ENCODE measurements around the gene ADARB2. TPM values are rescaled to one million over a fixed set of nuclear protein-coding genes. Genes with fewer than 3 reads are reported as not detected.

The ADARB2 gene
- polyA plus RNA-seq, 3 donors: not detected

DNA sequence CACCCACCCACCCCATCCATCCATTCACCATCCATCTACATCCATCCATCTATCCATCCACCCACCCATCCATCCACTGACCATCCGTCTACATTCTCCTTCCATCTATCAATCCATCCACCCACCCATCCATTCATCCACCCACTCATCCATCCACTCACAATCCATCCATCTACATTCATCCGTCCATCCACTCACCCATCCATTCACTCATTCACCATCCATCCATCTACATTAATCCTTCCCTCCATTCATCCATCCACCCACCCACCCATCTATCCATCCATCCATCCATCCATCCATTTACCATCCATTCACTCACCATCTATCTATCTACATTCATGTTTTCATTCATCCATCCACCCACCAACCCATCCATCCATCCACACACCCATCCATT, 292.5 kb downstream of the ADARB2 start:
- Mint-ChIP-seq H3K27me3 (ENCODE audit: low read depth in 3 of 3) (peaks cover 0 to 2% (median 0%) of the 10 kb centered on the region in 3 donors), H3K9me3 (peaks cover 0 to 2% (median 0%) of the 10 kb centered on the region in 7 donors), H3K4me3 (no peak overlapping the region), H3K4me1 (no peaks in the 10 kb centered on the region), H3K36me3 (no peaks in the 10 kb centered on the region), H3K27ac (no peak overlapping the region)
- no peak for DNase-seq
- TF ChIP-seq, protein P1, sequence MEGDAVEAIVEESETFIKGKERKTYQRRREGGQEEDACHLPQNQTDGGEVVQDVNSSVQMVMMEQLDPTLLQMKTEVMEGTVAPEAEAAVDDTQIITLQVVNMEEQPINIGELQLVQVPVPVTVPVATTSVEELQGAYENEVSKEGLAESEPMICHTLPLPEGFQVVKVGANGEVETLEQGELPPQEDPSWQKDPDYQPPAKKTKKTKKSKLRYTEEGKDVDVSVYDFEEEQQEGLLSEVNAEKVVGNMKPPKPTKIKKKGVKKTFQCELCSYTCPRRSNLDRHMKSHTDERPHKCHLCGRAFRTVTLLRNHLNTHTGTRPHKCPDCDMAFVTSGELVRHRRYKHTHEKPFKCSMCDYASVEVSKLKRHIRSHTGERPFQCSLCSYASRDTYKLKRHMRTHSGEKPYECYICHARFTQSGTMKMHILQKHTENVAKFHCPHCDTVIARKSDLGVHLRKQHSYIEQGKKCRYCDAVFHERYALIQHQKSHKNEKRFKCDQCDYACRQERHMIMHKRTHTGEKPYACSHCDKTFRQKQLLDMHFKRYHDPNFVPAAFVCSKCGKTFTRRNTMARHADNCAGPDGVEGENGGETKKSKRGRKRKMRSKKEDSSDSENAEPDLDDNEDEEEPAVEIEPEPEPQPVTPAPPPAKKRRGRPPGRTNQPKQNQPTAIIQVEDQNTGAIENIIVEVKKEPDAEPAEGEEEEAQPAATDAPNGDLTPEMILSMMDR (IDR thresholded peaks at IDR 0.05): no peak
- peaks cover 0 to 3% of the 10 kb centered on the region in 2 donors for H3K9me3 ChIP-seq (replicated peaks in 1 of 2; ENCODE audit: control insufficient read depth in 1 of 2, insufficient read depth in 1 of 2, low read length in 2 of 2)
- no peaks in the 10 kb centered on the region for H3K79me2 ChIP-seq (ENCODE audit: insufficient read depth, low read length)
- no peak overlapping the region for H2AFZ ChIP-seq (ENCODE audit: insufficient read depth, low read depth, low read length, poor library complexity, severe bottlenecking)
- no peaks in the 10 kb centered on the region for H3K36me3 ChIP-seq (replicated peaks in 1 of 2; ENCODE audit: control insufficient read depth in 1 of 2, insufficient read depth in 2 of 2, low read length in 2 of 2)
- H3K9ac ChIP-seq (ENCODE audit: insufficient read depth, low read length, poor library complexity, severe bottlenecking): no peak overlapping the region
- H3K27me3 ChIP-seq (ENCODE audit: control insufficient read depth in 2 of 2, insufficient read depth in 2 of 2, low read length in 2 of 2): no peaks in the 10 kb centered on the region
- H3K4me3 ChIP-seq (replicated peaks in 1 of 3; ENCODE audit: low read depth in 2 of 3, low read length in 3 of 3): no peak overlapping the region
- WGBS (ENCODE audit: insufficient coverage): 100% methylated on average over 2 of the region's 2 CpGs
- intact Hi-C loops (cut with micrococcal nuclease): no loop called here
- no peak overlapping the region for H3K27ac ChIP-seq (ENCODE audit: low read depth in 1 of 2, low read length in 2 of 2)
- H3K4me1 ChIP-seq (ENCODE audit: control insufficient read depth in 1 of 2, insufficient read depth in 2 of 2, low read length in 2 of 2): no peaks in the 10 kb centered on the region
- H3K4me2 ChIP-seq (replicated peaks; ENCODE audit: extremely low read depth, low read length, poor library complexity, severe bottlenecking): no peak overlapping the region
- H4K20me1 ChIP-seq (ENCODE audit: insufficient read depth, low read length): no peaks in the 10 kb centered on the region

DNA sequence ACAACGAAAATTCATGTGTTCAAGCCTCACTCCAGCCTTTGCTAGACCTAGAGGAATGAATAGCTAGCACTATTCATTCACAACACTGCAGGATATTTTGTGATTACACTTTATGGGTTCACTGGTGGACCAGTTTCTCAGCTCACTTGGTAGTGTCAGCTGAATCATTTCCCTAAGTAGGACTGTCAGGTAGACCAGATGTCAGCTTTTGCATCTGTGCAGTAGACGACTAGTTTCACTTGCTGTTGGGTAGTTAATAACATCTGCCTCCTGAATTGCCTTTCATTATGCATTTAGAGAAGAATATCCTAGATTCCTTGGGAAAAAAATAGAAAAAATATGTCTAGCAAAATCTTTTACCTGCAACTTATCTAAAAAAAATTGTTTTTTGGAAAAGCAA, 296.4 kb downstream of the ADARB2 start:
- Histone ChIP-seq H3K9me3 (replicated peaks in 1 of 2; ENCODE audit: control insufficient read depth in 1 of 2, insufficient read depth in 1 of 2, low read length in 2 of 2) (peaks cover 0 to 3% of the 10 kb centered on the region in 2 donors), H2AFZ (ENCODE audit: insufficient read depth, low read depth, low read length, poor library complexity, severe bottlenecking) (no peak overlapping the region), H3K9ac (ENCODE audit: insufficient read depth, low read length, poor library complexity, severe bottlenecking) (no peak overlapping the region), H4K20me1 (ENCODE audit: insufficient read depth, low read length) (no peaks in the 10 kb centered on the region), H3K4me1 (ENCODE audit: control insufficient read depth in 1 of 2, insufficient read depth in 2 of 2, low read length in 2 of 2) (no peaks in the 10 kb centered on the region), H3K4me2 (replicated peaks; ENCODE audit: extremely low read depth, low read length, poor library complexity, severe bottlenecking) (no peak overlapping the region), H3K36me3 (replicated peaks in 1 of 2; ENCODE audit: control insufficient read depth in 1 of 2, insufficient read depth in 2 of 2, low read length in 2 of 2) (no peaks in the 10 kb centered on the region), H3K79me2 (ENCODE audit: insufficient read depth, low read length) (no peaks in the 10 kb centered on the region), H3K27me3 (ENCODE audit: control insufficient read depth in 2 of 2, insufficient read depth in 2 of 2, low read length in 2 of 2) (no peaks in the 10 kb centered on the region), H3K4me3 (replicated peaks in 1 of 3; ENCODE audit: low read depth in 2 of 3, low read length in 3 of 3) (no peak overlapping the region), H3K27ac (ENCODE audit: low read depth in 1 of 2, low read length in 2 of 2) (no peak overlapping the region)
- TF ChIP-seq, protein P1 (IDR thresholded peaks at IDR 0.05): no peak
- WGBS (ENCODE audit: insufficient coverage): 100% methylated on average over 1 of the region's 2 CpGs
- intact Hi-C loops (cut with micrococcal nuclease): no loop called here
- no peak for DNase-seq
- peaks cover 0 to 2% (median 0%) of the 10 kb centered on the region in 3 donors for H3K27me3 Mint-ChIP-seq (ENCODE audit: low read depth in 3 of 3)
- H3K4me1 Mint-ChIP-seq: no peaks in the 10 kb centered on the region
- no peaks in the 10 kb centered on the region for H3K9me3 Mint-ChIP-seq
- H3K27ac Mint-ChIP-seq: no peak overlapping the region
- no peak overlapping the region for H3K4me3 Mint-ChIP-seq
- no peaks in the 10 kb centered on the region for H3K36me3 Mint-ChIP-seq
